Right lobe of liver (tissue), 6 donors: ENCODE measurements around the gene GTF2I. TPM values are rescaled to one million over a fixed set of nuclear protein-coding genes. Genes with fewer than 3 reads are reported as not detected.
A peak's percentile ranks its signal among the peaks of the same experiment; 100 is the strongest.
"Not testable (repeated sequence)": the region's sequence is repeated elsewhere in the genome, so short reads cannot be mapped to it uniquely, and the experiment has no call there.

ENCODE experiments used
- ATAC-seq, 4 donors: fragments of 200-7000 bp; cut with Tn5 transposase; one replicate each; pipeline ENCODE4 v1.9.1; 2020; ENCODE audit warnings: mild to moderate bottlenecking in 4 of 4, moderate library complexity in 4 of 4
- DNase-seq, 3 donors: peaks; one replicate each; pipeline ENCODE4 v3.0.0-alpha.2; 2020
- H3K27ac ChIP-seq, 3 donors: fragments of 200-600 bp; one replicate each; pipeline ENCODE4 v1.8.0; 2022
- H3K27me3 ChIP-seq, 2 donors: fragments of 200-600 bp; one replicate each; pipeline ENCODE4 v1.8.0; 2022
- H3K36me3 ChIP-seq, 4 donors: fragments of 200-600 bp; sonication (generic) in 1 of 4; one replicate each; pipeline versions ENCODE4 v1.5.1 to v1.8.0; 2017 to 2022; ENCODE audit warnings: control low read depth in 1 of 4
- H3K4me1 ChIP-seq, 4 donors: fragments of 200-600 bp; sonication (generic) in 1 of 4; one replicate each; pipeline versions ENCODE4 v1.5.1 to v1.8.0; 2017 to 2022; ENCODE audit warnings: control low read depth in 1 of 4
- H3K4me3 ChIP-seq, 3 donors: fragments of 200-600 bp; one replicate each; pipeline ENCODE4 v1.8.0; 2022
- H3K9me3 ChIP-seq, 4 donors: fragments of 200-600 bp; sonication (generic) in 1 of 4; one replicate each; pipeline versions ENCODE4 v1.5.1 to v1.8.0; 2017 to 2022; ENCODE audit warnings: control low read depth in 1 of 4
- POLR2A ChIP-seq: fragments of 450-650 bp; IDR thresholded peaks from one replicate; pipeline ENCODE4 v1.6.1; 2017; ENCODE audit warnings: antibody characterized with exemption, mild to moderate bottlenecking
- WGBS: methylation state at CpG from one replicate; pipeline ENCODE4 v1.1.6; 2018; ENCODE audit warnings: low coverage, low lambda C conversion rate; ENCODE audit not compliant: insufficient coverage; ENCODE audit errors: missing lambda C conversion rate; 5-methylcytosine and 5-hydroxymethylcytosine counted together
- intact Hi-C, 2 donors: fragments of 100-400 bp; cut with DNase I; formaldehyde crosslinking; loops; one replicate each; pipeline versions ENCODE4 v1.11.2 to v1.14.1; 2022
- total RNA-seq, 6 experiments: library from RNA; depleted of rRNA in 2 of 6; stranded (reverse); fragments of >200 nt in 2 of 6; fragmentation: NEBNext Ultra II Directional in 3 of 6; extraction: Animal tissue kit (Norgen Biotek cat#: 25700) in 3 of 6; gene quantifications; one replicate each; pipeline versions ENCODE4 v1.1.0 to v1.2.4, GENCODE V29; 2016 to 2023
- TF ChIP-seq, protein P1 (sequence below), 4 donors: fragments of 200-600 bp in 3 of 4; fragments of 450-650 bp in 1 of 4; IDR thresholded peaks; one replicate each; pipeline versions ENCODE4 v1.5.1 to v1.8.0; 2016 to 2022; ENCODE audit warnings: antibody characterized with exemption in 4 of 4, mild to moderate bottlenecking in 2 of 4
- donor health status: DM: no; HTN: yes; CAD: no.
- donor health status: DM: no; HTN: no; CAD: no.
- donor health status: DM: no; HTN: no; CAD: no.
- donor health status: DM: no; HTN: yes; CAD: no.
- donor health status: DM: no; HTN: yes; CAD: no.

Gene GTF2I
- total RNA-seq, 6 experiments from 2014 or later: 59.0 to 116 (median 90.9) TPM

DNA sequence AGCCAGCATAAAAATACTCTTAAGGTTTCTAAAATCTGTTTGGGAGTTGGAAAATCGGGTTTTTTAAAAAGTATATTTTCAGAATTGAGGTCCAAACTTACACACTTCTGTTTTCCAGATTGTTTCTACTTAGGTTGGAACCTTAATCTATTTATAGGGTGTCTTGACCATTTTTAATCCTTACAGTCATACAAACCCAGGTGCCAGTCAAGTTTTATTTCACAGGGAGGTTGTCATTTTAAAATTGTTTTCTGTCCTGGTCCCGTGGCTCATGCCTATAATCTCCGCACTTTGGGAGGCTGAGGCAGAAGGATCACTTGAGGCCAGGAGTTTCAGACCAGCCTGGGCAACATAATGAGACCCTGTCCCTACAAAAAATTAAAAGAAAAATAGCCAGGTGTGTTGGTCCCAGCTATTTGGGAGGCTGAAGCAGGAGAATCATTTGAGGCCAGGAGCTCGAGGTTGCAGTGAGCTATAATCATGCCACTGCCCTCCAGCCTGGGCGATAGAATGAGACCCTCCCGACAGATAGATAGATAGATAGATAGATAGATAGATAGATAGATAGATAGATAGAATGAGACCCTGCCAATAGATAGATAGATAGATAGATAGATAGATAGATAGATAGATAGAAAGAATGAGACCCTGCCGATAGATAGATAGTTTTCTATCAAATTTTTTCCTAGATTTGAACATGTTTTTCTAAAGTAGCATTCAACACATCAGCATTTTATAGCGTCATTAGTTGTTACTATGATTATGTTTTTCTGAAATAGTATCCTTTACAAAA is 69.0 kb downstream of the GTF2I start:
- Histone ChIP-seq H3K9me3 (no peaks in the 10 kb centered on the region), H3K27ac (no peak overlapping the region), H3K4me3 (no peak overlapping the region), H3K27me3 (no peaks in the 10 kb centered on the region), H3K36me3 (peaks cover 0 to 15% (median 0%) of the 10 kb centered on the region in 4 donors), H3K4me1 (no peaks in the 10 kb centered on the region)
- no peak for ATAC-seq
- intact Hi-C loops: no loop called here
- TF ChIP-seq, protein P1, sequence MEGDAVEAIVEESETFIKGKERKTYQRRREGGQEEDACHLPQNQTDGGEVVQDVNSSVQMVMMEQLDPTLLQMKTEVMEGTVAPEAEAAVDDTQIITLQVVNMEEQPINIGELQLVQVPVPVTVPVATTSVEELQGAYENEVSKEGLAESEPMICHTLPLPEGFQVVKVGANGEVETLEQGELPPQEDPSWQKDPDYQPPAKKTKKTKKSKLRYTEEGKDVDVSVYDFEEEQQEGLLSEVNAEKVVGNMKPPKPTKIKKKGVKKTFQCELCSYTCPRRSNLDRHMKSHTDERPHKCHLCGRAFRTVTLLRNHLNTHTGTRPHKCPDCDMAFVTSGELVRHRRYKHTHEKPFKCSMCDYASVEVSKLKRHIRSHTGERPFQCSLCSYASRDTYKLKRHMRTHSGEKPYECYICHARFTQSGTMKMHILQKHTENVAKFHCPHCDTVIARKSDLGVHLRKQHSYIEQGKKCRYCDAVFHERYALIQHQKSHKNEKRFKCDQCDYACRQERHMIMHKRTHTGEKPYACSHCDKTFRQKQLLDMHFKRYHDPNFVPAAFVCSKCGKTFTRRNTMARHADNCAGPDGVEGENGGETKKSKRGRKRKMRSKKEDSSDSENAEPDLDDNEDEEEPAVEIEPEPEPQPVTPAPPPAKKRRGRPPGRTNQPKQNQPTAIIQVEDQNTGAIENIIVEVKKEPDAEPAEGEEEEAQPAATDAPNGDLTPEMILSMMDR (IDR thresholded peaks at IDR 0.05): no peak
- no peak for TF ChIP-seq POLR2A
- 91% methylated on average over 8 of the region's 8 CpGs for WGBS
- DNase-seq: no peak

DNA sequence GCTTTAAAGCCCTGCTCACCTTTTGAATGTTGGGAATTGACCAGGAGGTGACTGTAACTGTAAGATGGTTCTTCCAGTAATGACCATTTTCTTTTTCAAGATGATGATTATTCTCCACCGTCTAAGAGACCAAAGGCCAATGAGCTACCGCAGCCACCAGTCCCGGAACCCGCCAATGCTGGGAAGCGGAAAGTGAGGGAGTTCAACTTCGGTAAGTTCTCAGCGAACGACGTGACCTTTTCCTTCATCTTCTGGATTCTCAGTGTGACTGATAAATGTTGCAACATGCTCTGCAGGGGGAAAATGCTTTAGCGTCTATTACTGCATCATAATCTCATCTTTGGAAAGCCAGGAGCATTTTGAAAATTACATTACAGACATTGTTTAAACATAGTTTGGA is 71.2 kb downstream of the GTF2I start:
- intact Hi-C loops, DNase-seq, H3K9me3 ChIP-seq, H3K27me3 ChIP-seq, H3K4me1 ChIP-seq, ATAC-seq, H3K4me3 ChIP-seq, H3K27ac ChIP-seq, H3K36me3 ChIP-seq: not testable (repeated sequence)
- no CpG with 5 or more reads among the region's 10 CpGs for WGBS

DNA sequence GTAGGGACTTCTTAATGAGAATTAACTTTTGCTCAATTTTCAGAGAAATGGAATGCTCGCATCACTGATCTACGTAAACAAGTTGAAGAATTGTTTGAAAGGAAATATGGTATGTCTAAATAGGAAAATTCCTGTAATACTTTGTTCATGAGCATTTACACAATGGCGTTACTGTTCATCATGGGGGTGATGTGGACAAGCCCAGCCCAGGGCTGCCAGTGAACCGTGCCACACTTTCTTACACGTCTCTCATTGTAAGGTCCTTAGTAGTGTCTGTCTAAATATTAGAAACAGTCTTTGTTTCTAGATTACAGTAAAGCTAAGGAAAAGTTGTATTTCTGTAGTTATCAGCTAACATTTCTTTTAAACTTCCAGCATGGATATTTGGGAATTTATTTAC is 72.7 kb downstream of the GTF2I start:
- no CpG with 5 or more reads among the region's 5 CpGs for WGBS
- H3K4me3 ChIP-seq, H3K9me3 ChIP-seq, ATAC-seq, H3K4me1 ChIP-seq, H3K27ac ChIP-seq, H3K36me3 ChIP-seq, H3K27me3 ChIP-seq, DNase-seq, intact Hi-C loops: not testable (repeated sequence)

DNA sequence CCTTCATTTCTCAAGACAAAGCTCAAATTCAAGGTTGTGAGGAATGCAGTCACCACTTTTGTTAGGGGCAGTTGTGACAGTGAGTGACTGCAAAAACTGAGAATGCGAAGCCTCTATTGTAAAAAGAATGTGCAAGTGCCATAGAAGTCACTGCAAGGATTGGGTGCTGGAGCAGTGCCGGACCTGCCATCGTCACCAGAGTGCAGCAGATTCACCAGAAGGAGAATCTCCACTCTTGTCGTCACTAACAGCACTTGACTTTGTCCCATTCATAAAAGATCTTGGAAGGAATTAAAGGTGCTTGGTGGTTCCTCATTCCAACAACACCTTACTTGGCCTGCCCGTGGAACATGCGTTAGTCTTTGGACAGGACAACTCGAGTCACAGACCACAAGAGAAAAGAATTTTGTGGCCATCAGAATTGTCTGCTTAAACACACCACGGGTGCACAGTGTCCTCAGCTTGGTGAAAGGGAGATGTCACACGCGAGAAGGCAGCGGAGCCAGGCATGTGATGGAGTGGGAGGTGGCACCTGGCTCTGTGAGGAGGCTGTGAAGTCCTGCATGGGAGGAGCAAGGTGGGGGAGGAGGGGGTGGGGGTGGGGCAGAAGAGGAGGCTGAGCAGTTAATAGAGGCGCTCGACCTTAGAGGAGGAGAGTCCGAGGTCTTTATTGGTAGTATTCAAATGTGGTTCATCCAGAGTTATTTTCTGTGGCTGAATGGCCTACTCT is 82.6 kb downstream of the GTF2I start:
- intact Hi-C loops, H3K4me3 ChIP-seq, H3K27ac ChIP-seq, H3K9me3 ChIP-seq, H3K4me1 ChIP-seq, DNase-seq, H3K36me3 ChIP-seq, ATAC-seq, H3K27me3 ChIP-seq: not testable (repeated sequence)
- no CpG with 5 or more reads among the region's 14 CpGs for WGBS

DNA sequence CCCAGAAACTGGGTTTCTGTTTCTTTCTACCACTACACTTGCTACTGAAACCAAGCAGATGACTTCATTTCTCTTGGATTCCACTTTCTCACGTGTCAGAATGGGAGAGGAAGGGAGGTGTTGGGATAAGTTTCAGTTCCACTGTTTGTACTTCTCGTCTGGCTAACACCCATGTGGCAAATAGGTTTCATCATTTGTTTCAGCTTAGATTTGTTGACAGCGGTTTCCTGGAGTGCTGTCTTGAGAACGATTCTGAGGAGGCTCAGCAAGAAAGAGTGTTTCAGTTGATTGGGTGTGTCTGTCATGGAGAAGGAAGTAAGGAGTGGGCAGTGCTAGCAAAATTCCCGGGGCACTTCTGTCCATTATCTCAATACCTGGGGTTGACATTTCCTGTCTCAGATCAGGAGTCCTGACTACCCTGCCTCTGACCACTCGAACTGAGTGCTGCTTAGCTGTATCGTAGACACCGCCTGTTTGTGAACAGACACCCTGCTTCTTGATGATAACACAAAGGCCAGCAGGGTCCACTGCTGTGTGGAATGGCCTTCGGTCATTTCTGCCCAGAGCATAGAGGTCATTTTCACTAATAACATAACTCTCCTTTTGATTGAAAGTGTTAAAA is 86.5 kb downstream of the GTF2I start:
- H3K4me3 ChIP-seq, H3K36me3 ChIP-seq, H3K27ac ChIP-seq, H3K4me1 ChIP-seq, H3K27me3 ChIP-seq, intact Hi-C loops, H3K9me3 ChIP-seq, DNase-seq: not testable (repeated sequence)
- no CpG with 5 or more reads among the region's 9 CpGs for WGBS
- ATAC-seq: peak; percentile 59 to 83 (median 70)

DNA sequence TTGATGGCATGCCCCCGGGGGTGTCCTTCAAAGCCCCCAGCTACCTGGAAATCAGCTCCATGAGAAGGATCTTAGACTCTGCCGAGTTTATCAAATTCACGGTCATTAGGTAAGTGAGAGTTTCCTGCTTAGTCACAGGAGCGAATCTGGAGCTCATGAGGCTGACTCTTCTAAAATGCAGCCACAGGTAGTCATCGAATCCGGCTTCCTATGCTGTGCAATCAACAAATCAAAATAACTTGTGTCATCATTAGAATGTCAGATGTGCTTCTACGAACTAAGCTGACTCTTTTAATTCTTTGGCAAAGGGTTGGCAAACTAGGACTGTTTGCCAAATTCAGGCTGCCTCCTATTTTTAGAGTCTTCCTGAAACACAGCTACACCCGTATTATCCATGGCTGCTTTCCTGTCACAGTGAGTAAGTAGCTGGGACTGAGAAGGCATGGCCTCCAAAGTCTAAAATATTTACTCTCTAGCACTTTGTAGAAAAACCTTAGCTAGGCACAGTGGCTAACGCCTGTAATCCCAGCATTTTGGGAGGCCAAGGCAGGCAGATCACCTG is 96.5 kb downstream of the GTF2I start:
- H3K4me3 ChIP-seq, H3K27ac ChIP-seq, DNase-seq, H3K4me1 ChIP-seq, H3K27me3 ChIP-seq, intact Hi-C loops, H3K36me3 ChIP-seq, H3K9me3 ChIP-seq: not testable (repeated sequence)
- peak in 3 of 4 donors; percentile 24 to 32 (median 29) for ATAC-seq
- no CpG with 5 or more reads among the region's 9 CpGs for WGBS

DNA sequence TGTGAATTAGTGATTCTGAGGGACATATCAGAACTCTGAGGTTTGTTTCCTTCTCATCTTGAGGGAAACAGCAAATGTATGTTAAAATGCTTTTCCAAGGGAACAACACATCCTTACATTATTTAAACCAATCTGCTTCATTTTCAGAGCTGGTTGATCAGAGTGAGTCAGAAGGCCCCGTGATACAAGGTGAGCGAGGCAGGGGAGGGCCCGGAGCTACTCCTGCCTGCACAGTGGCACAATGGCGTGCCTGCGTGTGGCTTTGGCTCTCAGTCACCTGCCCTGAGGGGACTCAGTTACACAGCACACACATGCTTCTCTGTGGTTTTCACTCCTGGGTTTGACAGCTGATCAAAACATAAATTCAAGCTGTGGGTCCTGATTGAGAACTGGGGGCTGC is 99.2 kb downstream of the GTF2I start:
- DNase-seq, H3K4me1 ChIP-seq, H3K27me3 ChIP-seq, ATAC-seq, H3K4me3 ChIP-seq, H3K9me3 ChIP-seq, H3K36me3 ChIP-seq, intact Hi-C loops, H3K27ac ChIP-seq: not testable (repeated sequence)
- WGBS: no CpG with 5 or more reads among the region's 5 CpGs

DNA sequence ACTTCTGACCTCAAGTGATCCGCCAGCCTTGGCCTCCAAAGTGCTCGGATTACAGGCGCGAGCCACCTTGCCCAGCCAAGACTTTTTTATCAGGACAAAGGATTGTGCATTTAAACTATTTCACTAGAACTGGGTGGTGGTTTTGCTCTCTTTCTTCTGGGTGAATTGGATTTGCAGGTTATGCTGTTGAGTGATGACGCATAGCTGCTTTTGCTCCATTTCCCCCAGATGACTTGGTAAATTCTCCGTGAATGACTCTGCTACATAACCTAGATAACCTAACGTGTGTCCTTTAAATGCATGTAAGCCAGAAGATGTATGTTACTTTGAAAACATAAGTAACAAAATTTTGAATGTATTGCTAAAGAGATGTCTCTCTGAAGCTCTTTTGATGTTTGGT is 100.8 kb downstream of the GTF2I start:
- H3K4me1 ChIP-seq, H3K27ac ChIP-seq: not testable (repeated sequence)
- WGBS: no CpG with 5 or more reads among the region's 7 CpGs

DNA sequence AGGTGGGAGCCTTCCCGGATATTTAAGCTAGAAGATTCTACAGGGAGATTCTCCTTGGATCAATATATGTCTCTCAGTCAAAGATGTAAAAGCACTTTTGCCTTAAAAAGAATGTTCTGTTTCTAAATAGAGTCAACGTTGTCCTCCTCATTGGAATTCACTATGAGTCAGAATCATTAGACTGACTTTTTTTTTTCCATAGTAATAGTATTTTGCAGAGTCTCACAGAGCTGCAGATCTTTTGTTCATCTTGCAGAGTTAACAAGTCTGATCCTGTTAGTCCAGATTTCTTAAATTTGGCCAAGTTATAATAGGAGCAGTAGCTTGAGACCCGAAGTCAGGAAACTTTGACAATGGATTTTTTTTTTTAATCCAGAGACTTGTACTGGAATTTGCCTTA is 101.5 kb downstream of the GTF2I start:
- no CpG with 5 or more reads among the region's 3 CpGs for WGBS
- intact Hi-C loops, H3K9me3 ChIP-seq, H3K4me1 ChIP-seq, ATAC-seq, H3K4me3 ChIP-seq, H3K36me3 ChIP-seq, H3K27ac ChIP-seq, H3K27me3 ChIP-seq, DNase-seq: not testable (repeated sequence)

More for the DNA sequence above, 100.8 kb downstream of the GTF2I start:
- H3K4me3 ChIP-seq, DNase-seq, H3K9me3 ChIP-seq, H3K36me3 ChIP-seq, intact Hi-C loops, H3K27me3 ChIP-seq, ATAC-seq: not testable (repeated sequence)
